PC-3 (cell line): Measurements from ENCODE around the gene FRMPD1. TPM values are rescaled to one million over a fixed set of nuclear protein-coding genes. Genes with fewer than 3 reads are reported as not detected.

ENCODE experiments used
- ATAC-seq: fragments of 200-7000 bp; cut with Tn5 transposase; 2 replicates; pipeline ENCODE4 v1.9.1; 2020; ENCODE audit warnings: mild to moderate bottlenecking, moderate library complexity
- BruUV-seq: library from RNA; stranded (reverse); fragments of 400-500 nt; replicated peaks from 2 replicates; lab custom pipeline; 2021; lab: Mats Ljungman, UMichigan
- CTCF ChIA-PET: fragments of 300-600 bp; sonication (Branson Sonifier 250); formaldehyde crosslinking; loops from one replicate; lab custom pipeline; 2022; ENCODE audit warnings: antibody characterized with exemption; lab: Charles Lee
- POLR2A ChIA-PET: fragments of 300-600 bp; sonication (Branson Sonifier 250); formaldehyde crosslinking; loops from one replicate; lab custom pipeline; 2022; ENCODE audit warnings: antibody characterized with exemption; ENCODE audit not compliant: unreplicated experiment; lab: Charles Lee
- DNase-seq: peaks from one replicate; pipeline ENCODE4 v3.0.0-alpha.2; 2015
- H2AFZ ChIP-seq: fragments of 300-600 bp; sonication (generic); 2 replicates; pipeline ENCODE4 v1.6.0; 2016; ENCODE audit warnings: antibody characterized with exemption, low read length
- H3F3A ChIP-seq: fragments of 300-600 bp; sonication (generic); one replicate; pipeline ENCODE4 v1.6.0; 2017; ENCODE audit warnings: antibody characterized with exemption, low read length, control low read depth, mild to moderate bottlenecking; ENCODE audit not compliant: unreplicated experiment
- H3K27ac ChIP-seq: fragments of 300-600 bp; sonication (generic); 2 replicates; pipeline ENCODE4 v1.5.1; 2016; ENCODE audit warnings: mild to moderate bottlenecking, low read length
- H3K27me3 ChIP-seq: fragments of 300-600 bp; sonication (generic); 2 replicates; pipeline ENCODE4 v1.6.1; 2016; ENCODE audit warnings: low read length, mixed read lengths
- H3K36me3 ChIP-seq: fragments of 300-600 bp; sonication (generic); 2 replicates; pipeline ENCODE4 v1.6.1; 2016; ENCODE audit warnings: low read depth, mixed run types, low read length, mixed read lengths
- H3K4me1 ChIP-seq: fragments of 300-600 bp; sonication (generic); 2 replicates; pipeline ENCODE4 v1.5.1; 2016; ENCODE audit warnings: low read length; ENCODE audit not compliant: insufficient read depth
- H3K4me2 ChIP-seq: fragments of 300-600 bp; sonication (generic); 2 replicates; pipeline ENCODE4 v1.6.0; 2016; ENCODE audit warnings: low read length
- H3K4me3 ChIP-seq: fragments of 300-600 bp; sonication (generic); 2 replicates; pipeline ENCODE4 v1.5.1; 2016; ENCODE audit warnings: mild to moderate bottlenecking, low read length, mixed read lengths
- H3K79me2 ChIP-seq: fragments of 300-600 bp; sonication (generic); 2 replicates; pipeline ENCODE4 v1.6.1; 2017; ENCODE audit warnings: low read length, mixed read lengths
- H3K9ac ChIP-seq: fragments of 300-600 bp; sonication (generic); 2 replicates; pipeline ENCODE4 v1.6.0; 2016; ENCODE audit warnings: mild to moderate bottlenecking, low read length
- H3K9me2 ChIP-seq: fragments of 300-600 bp; sonication (generic); replicated peaks from 2 replicates; pipeline ENCODE4 v1.6.1; 2016; ENCODE audit warnings: mixed run types, low read length, mixed read lengths
- H3K9me3 ChIP-seq: fragments of 300-600 bp; sonication (generic); 2 replicates; pipeline ENCODE4 v1.6.1; 2016; ENCODE audit warnings: low read length, mixed read lengths
- H4K20me1 ChIP-seq: fragments of 300-600 bp; sonication (generic); 2 replicates; pipeline ENCODE4 v1.6.1; 2016; ENCODE audit warnings: low read length, mixed read lengths
- CTCF ChIP-seq: fragments of 300-600 bp; sonication (generic); conservative IDR thresholded peaks from 2 replicates; pipeline ENCODE4 v1.5.1; 2017; ENCODE audit warnings: antibody characterized with exemption, low read depth, mild to moderate bottlenecking, low read length
- EZH2 ChIP-seq: fragments of 300-600 bp; sonication (generic); IDR thresholded peaks from one replicate; pipeline ENCODE4 v1.6.1; 2017; ENCODE audit warnings: antibody characterized with exemption, mild to moderate bottlenecking, low read length; ENCODE audit not compliant: unreplicated experiment
- EZH2phosphoT487 ChIP-seq: fragments of 300-600 bp; sonication (generic); IDR thresholded peaks from 2 replicates; pipeline ENCODE4 v1.6.1; 2018; ENCODE audit warnings: mild to moderate bottlenecking, antibody characterized with exemption, low read length, borderline replicate concordance
- intact Hi-C: fragments of 100-400 bp; cut with micrococcal nuclease; formaldehyde crosslinking; loops from 2 replicates; pipeline ENCODE4 v1.9.0; 2023
- total RNA-seq: library from RNA; depleted of rRNA; stranded (reverse); fragments of >200 nt; gene quantifications from 2 replicates; pipeline ENCODE4 v1.2.3, GENCODE V29; 2014

The FRMPD1 gene
- total RNA-seq, 1 experiment from 2014 or later: not detected

- Histone ChIP-seq H4K20me1 (no peaks in the 10 kb centered on the region), H3K4me3 (no peak overlapping the region), H3K9me3 (no peaks in the 10 kb centered on the region), H3K4me1 (no peaks in the 10 kb centered on the region), H3K79me2 (no peaks in the 10 kb centered on the region), H2AFZ (no peak overlapping the region), H3F3A (no peaks in the 10 kb centered on the region), H3K27ac (no peak overlapping the region), H3K9ac (no peak overlapping the region), H3K9me2 (no peaks in the 10 kb centered on the region), H3K27me3 (0 out of 2 replicates have a peak, but pooled peaks cover 4% of the 10 kb centered on the region), H3K4me2 (no peak overlapping the region), H3K36me3 (no peaks in the 10 kb centered on the region)
- BruUV-seq: no TSS peak
- no peak for ATAC-seq
- intact Hi-C loops: no loop called here
- CTCF ChIA-PET: no interaction called here
- no peak for DNase-seq
- POLR2A ChIA-PET: no interaction called here
- TF ChIP-seq EZH2phosphoT487 (no peak), CTCF (no peak), EZH2 (no peak)
These were observed 14.9 kb upstream of the FRMPD1 start for GRCh38 chr9:37635808-37636207.

GRCh38 chr9:37636511-37637448 lies 14.0 kb upstream of the FRMPD1 start:
- no TSS peak for BruUV-seq
- no peaks in the 10 kb centered on the region for H4K20me1 ChIP-seq
- no peaks in the 10 kb centered on the region for H3F3A ChIP-seq
- POLR2A ChIA-PET: no interaction called here
- H3K27me3 ChIP-seq: peaks cover 4% of the 10 kb centered on the region
- CTCF ChIA-PET: no interaction called here
- intact Hi-C loops: no loop called here
- H3K9me3 ChIP-seq: no peaks in the 10 kb centered on the region
- no peak overlapping the region for H3K4me3 ChIP-seq
- no peaks in the 10 kb centered on the region for H3K4me1 ChIP-seq
- no peak overlapping the region for H2AFZ ChIP-seq
- no peak for TF ChIP-seq EZH2phosphoT487
- no peak for TF ChIP-seq EZH2
- TF ChIP-seq CTCF: no peak
- no peaks in the 10 kb centered on the region for H3K9me2 ChIP-seq
- ATAC-seq (no peak), DNase-seq (no peak)
- no peaks in the 10 kb centered on the region for H3K79me2 ChIP-seq
- no peak overlapping the region for H3K4me2 ChIP-seq
- no peaks in the 10 kb centered on the region for H3K36me3 ChIP-seq
- H3K27ac ChIP-seq: no peak overlapping the region
- no peak overlapping the region for H3K9ac ChIP-seq

GRCh38 chr9:37639109-37639762 lies 11.5 kb upstream of the FRMPD1 start:
- no peak for ATAC-seq
- Histone ChIP-seq H3K27ac (no peak overlapping the region), H3K36me3 (no peaks in the 10 kb centered on the region), H3K9ac (no peak overlapping the region), H2AFZ (no peak overlapping the region), H3K4me3 (no peak overlapping the region), H3K4me2 (no peak overlapping the region), H3K4me1 (no peaks in the 10 kb centered on the region), H3F3A (no peaks in the 10 kb centered on the region), H3K27me3 (peaks cover 13% of the 10 kb centered on the region), H3K79me2 (no peaks in the 10 kb centered on the region), H3K9me2 (no peaks in the 10 kb centered on the region), H3K9me3 (no peaks in the 10 kb centered on the region), H4K20me1 (no peaks in the 10 kb centered on the region)
- ChIA-PET CTCF (no interaction called here), POLR2A (interaction anchor here (0.5 kb wide), 1 partner anchor 351 kb away, joined by 4 read pairs; no protein-coding TSS in a partner anchor)
- intact Hi-C loops: no loop called here
- TF ChIP-seq EZH2phosphoT487 (no peak), CTCF (no peak), EZH2 (no peak)
- DNase-seq: no peak
- no TSS peak for BruUV-seq
